Skeletal muscle tissue (tissue), 4 donors: Measurements from ENCODE around the gene JARID2. TPM values are rescaled to one million over a fixed set of nuclear protein-coding genes. Genes with fewer than 3 reads are reported as not detected.
A peak's percentile ranks its signal among the peaks of the same experiment; 100 is the strongest.

Source experiments
- H3K27ac ChIP-seq: one replicate; pipeline ENCODE4 v1.7.0; 2013; ENCODE audit warnings: mild to moderate bottlenecking, low read depth, low read length, inconsistent platforms
- H3K27me3 ChIP-seq, 3 donors: one replicate each; pipeline ENCODE4 v1.7.0; 2013; ENCODE audit warnings: low read length in 3 of 3; ENCODE audit not compliant: control insufficient read depth in 3 of 3, insufficient read depth in 3 of 3
- H3K36me3 ChIP-seq, 3 donors: one replicate each; pipeline ENCODE4 v1.7.0; 2013; ENCODE audit warnings: low read length in 3 of 3; ENCODE audit not compliant: control insufficient read depth in 3 of 3, insufficient read depth in 3 of 3
- H3K4me1 ChIP-seq, 3 donors: one replicate each; pipeline ENCODE4 v1.7.0; 2013; ENCODE audit warnings: low read length in 3 of 3, mild to moderate bottlenecking in 3 of 3; ENCODE audit not compliant: control insufficient read depth in 3 of 3, insufficient read depth in 3 of 3
- H3K4me3 ChIP-seq, 3 donors: one replicate each; pipeline ENCODE4 v1.7.0; 2013; ENCODE audit warnings: low read length in 3 of 3
- H3K9ac ChIP-seq, 3 donors: one replicate each; pipeline ENCODE4 v1.7.0; 2013; ENCODE audit warnings: low read length in 3 of 3, mild to moderate bottlenecking in 3 of 3, moderate library complexity in 2 of 3, low read depth in 1 of 3
- H3K9me3 ChIP-seq, 3 donors: one replicate each; pipeline ENCODE4 v1.7.0; 2013; ENCODE audit warnings: low read length in 3 of 3; ENCODE audit not compliant: control insufficient read depth in 3 of 3
- total RNA-seq: library from RNA; depleted of rRNA; stranded (reverse); fragments of >200 nt; gene quantifications from one replicate; pipeline ENCODE4 v1.2.3, GENCODE V29; 2014
- donor health status: Osteomylitis.

JARID2 gene
- total RNA-seq, 1 donor from 2014 or later, result 12.0 TPM

DNA sequence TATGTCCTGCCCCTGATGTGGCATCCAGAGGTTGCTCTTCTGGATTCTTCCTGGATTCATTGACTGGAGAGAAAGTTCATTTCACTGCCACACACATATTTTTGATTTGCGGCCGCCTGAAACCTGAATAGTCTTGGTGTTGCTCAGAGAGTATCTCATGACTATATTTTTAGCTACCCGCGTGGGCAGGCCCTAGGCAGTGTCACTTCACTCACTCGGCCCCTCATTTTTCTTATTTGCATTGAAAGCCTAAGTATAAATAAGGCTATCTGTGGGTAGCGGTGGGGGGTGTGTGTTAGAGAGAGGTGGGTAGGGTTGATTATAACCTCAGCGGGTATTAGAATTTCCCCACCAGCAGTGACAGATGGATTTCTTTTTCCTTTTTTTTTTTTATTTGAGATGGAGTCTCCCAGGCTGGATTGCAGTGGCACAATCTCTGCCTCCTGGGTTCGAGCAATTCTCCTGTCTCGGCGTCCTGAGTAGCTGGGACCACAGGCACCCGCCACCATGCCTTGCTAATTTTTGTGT lies 113.5 kb downstream of the JARID2 start:
- peak overlapping the region in 2 of 3 donors; percentile 22 to 38 for H3K4me3 ChIP-seq
- H3K4me1 ChIP-seq, result peaks cover 27 to 63% (median 29%) of the 10 kb centered on the region in 3 donors
- peak overlapping the region; percentile 83 for H3K27ac ChIP-seq

DNA sequence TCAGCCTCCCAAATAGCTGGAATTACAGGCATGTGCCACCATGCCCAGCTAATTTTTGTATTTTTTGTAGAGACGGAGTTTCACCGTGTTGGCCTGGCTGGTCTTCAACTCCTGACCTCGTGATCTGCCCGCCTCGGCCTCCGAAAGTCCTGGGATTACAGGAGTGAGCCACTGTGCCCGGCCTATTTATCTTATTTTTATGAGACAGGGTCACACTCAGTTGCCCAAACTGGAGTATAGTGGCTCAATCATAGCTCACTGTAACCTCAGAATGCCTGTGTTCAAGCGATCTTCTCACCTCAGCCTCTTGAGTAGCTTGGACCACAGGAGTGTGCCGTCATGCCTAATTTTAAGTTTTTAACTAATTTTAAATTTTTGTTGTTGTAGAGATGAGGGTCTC lies 114.4 kb downstream of the JARID2 start:
- Histone ChIP-seq H3K4me1 (peaks cover 36 to 70% (median 38%) of the 10 kb centered on the region in 3 donors), H3K27ac (no peak overlapping the region), H3K36me3 (no peaks in the 10 kb centered on the region), H3K4me3 (no peak overlapping the region), H3K27me3 (no peaks in the 10 kb centered on the region), H3K9ac (no peak overlapping the region), H3K9me3 (no peaks in the 10 kb centered on the region)

More for the DNA sequence above, 113.5 kb downstream of the JARID2 start:
- no peaks in the 10 kb centered on the region for H3K36me3 ChIP-seq
- peak overlapping the region; percentile 24 to 68 (median 61) for H3K9ac ChIP-seq
- no peaks in the 10 kb centered on the region for H3K27me3 ChIP-seq
- H3K9me3 ChIP-seq, result no peaks in the 10 kb centered on the region

DNA sequence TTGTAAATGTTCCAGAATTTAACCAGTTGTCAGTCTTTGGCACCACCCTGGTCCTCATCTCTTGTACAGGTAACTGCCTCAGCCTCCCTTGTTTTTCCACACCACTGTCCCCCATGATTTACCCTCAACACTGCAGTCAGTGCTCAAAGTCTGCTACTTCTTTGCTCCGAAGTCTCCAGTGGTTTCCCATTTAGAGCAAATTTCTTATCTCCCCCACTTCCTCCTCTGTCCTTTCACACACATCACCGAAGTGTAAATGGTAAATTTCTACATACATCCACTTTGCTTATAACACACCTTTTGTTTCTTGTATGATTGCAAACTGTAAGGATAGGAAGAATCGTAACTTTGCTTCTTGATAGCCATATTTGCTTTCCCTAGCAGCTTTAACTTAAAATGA lies 115.3 kb downstream of the JARID2 start:
- Histone ChIP-seq H3K36me3 (no peaks in the 10 kb centered on the region), H3K27me3 (no peaks in the 10 kb centered on the region), H3K4me3 (no peak overlapping the region), H3K9ac (no peak overlapping the region), H3K27ac (no peak overlapping the region), H3K4me1 (peaks cover 38 to 69% (median 39%) of the 10 kb centered on the region in 3 donors), H3K9me3 (no peaks in the 10 kb centered on the region)

DNA sequence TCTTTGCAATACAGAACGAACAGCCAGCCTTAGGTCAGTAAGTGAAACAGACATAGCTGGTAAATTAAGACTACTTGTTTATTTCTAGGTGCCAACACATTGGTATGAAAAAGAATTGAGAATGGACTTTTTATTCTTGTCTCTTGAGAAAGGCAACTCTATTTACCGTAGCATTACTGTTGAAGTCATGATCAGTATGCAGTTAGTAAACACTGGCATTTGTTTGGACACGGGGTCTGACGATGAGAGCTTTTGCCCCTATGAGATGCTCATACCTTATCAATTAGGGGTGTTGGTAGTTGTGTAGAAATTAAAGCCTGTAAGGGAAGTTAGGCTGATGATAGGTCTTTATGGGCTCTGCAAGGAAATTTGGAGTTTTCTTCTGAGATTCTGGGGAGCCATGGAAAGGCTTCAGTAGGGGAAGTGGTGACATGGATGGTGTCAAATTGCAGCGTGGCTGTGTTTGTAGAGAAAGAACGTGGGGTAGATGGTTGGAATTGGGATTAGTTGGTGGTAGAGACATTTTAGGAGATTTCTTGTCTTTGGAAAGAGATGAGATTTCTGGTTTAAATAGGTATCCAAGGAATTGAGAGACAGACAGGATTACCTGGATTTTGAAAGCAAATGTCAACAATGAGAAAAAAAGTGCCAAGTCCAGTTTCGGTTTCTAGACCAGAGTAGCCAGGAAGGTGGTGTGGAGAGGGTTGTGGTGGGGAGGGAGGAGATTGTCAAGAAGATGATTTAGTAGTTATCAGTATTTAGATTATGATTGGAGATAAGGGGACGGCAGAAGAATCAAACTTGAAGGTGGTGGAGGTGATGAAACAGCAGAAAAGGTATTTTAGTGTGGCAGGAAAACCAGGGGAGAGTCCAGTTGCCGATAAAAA lies 116.6 kb downstream of the JARID2 start:
- no peaks in the 10 kb centered on the region for H3K9me3 ChIP-seq
- peaks cover 35 to 64% (median 41%) of the 10 kb centered on the region in 3 donors for H3K4me1 ChIP-seq
- no peaks in the 10 kb centered on the region for H3K27me3 ChIP-seq
- no peak overlapping the region for H3K27ac ChIP-seq
- H3K9ac ChIP-seq, result peak overlapping the region in 1 of 3 donors; percentile 5
- H3K4me3 ChIP-seq, result peak overlapping the region in 1 of 3 donors; percentile 6
- no peaks in the 10 kb centered on the region for H3K36me3 ChIP-seq

DNA sequence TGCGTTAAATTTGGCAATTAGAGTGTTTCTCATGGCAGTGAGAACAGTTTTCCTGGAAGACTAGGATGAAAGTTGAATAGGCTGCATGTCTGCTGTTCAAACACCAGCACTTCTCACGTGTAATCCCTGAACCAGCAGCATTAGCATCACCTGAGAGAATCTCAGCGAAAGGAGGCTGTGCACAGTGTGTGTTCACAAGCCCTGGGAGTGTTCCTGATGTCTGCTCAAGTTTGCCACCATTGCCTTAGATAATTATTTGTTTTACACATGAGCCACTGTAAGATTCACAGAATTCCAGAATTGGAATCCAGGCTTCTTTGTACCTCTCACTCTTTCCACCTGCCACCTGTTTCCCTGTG lies 117.3 kb downstream of the JARID2 start:
- Histone ChIP-seq H3K9me3 (no peaks in the 10 kb centered on the region), H3K4me3 (no peak overlapping the region), H3K36me3 (no peaks in the 10 kb centered on the region), H3K27ac (no peak overlapping the region), H3K4me1 (peaks cover 35 to 65% (median 44%) of the 10 kb centered on the region in 3 donors), H3K9ac (no peak overlapping the region), H3K27me3 (no peaks in the 10 kb centered on the region)

DNA sequence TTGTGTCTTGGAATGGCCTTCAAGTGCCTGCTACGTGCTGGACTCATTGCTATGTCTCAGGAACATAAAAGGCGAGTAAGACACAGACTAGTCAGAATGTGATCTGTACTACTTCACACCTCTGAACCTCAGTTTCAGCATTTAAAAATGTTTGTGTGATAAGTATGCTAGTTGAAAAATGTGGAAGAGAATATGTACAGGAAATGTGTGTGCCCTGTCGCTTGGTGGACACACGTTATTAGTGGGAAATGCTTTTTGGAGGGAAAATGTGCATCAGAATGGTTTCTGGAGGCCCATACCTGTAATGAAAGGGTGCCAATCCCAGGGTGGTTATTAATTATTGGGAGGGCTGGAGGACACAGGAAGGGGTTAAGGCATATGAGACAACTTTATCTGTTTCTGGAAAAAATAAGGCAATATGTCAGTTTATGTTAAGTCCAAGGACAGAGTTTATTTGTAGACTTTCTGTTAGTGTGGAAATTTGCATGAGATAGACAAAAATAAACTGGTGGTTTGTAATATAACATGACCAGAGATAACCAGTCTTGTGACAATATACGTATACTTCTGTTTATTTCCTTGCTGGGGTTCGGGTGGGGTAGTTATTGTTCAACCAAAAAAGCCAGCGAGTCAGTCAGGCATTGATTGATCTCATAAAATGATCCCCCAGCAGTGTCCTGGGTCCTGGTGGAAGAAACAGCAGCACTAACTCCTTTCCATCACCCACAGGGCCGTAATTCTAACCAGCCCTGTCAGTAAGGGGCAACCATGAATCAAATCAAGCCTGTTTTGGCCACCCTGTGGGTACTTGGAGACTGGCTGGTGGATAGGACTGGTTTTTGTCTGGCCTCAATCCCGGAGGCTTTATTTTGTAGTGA lies 117.9 kb downstream of the JARID2 start:
- Histone ChIP-seq H3K4me1 (peaks cover 36 to 66% (median 43%) of the 10 kb centered on the region in 3 donors), H3K9me3 (no peaks in the 10 kb centered on the region), H3K4me3 (no peak overlapping the region), H3K27me3 (no peaks in the 10 kb centered on the region), H3K27ac (peak overlapping the region; percentile 36), H3K36me3 (no peaks in the 10 kb centered on the region), H3K9ac (no peak overlapping the region)

DNA sequence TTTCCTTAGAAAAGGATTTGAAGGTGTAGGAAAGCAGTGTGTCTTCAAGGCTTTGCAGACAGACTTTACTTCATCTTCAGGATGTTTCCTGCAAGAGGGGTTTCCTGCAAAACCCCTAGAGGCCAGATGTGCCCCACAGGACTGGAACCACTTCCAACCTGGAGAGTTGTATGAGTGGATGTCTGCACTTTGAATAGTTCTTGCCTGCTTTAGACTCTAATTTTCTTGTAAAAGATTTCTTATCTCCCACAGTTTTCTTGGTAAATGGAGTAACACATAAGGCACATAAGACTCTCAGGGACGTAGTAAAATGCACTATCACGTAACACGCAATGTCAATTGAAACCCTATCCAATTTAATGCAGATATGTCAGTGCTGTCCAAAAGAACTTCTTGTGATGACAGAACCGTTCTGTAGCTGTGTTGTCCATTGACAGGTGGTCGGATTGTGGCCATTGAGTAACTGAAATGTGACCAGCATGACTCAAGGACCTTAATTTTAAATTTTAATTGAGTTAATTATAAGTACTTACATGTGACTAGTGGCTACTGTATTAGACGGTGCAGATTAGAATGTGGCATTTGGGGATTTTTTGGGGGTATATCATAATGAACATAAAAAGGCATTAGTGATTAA lies 118.7 kb downstream of the JARID2 start:
- Histone ChIP-seq H3K27ac (peak overlapping the region; percentile 36), H3K27me3 (no peaks in the 10 kb centered on the region), H3K9me3 (no peaks in the 10 kb centered on the region), H3K4me1 (peaks cover 34 to 65% (median 44%) of the 10 kb centered on the region in 3 donors), H3K36me3 (no peaks in the 10 kb centered on the region), H3K9ac (no peak overlapping the region), H3K4me3 (no peak overlapping the region)

DNA sequence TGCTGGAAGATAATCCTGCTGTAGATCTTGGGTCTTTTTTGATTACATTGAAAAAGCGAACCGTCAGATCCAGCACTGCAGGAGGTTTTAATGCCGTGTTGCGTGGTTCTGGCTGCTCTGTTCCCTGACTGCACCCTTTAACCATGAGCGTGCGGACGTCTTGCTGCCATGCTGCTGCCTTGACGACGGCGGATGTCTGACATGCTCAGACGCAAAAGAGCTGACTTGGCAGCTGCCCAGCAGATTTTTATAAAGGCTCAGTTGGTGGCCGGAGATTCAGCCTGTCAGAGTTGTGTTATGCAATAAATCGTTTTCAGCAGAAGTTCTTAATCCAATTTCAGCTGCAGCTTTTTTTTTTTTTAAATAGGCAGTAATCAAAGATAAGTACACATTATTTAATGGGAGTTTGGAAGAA lies 119.4 kb downstream of the JARID2 start:
- Histone ChIP-seq H3K27ac (no peak overlapping the region), H3K4me3 (peak overlapping the region in 2 of 3 donors; percentile 23 to 53), H3K36me3 (no peaks in the 10 kb centered on the region), H3K9ac (peak overlapping the region in 1 of 3 donors; percentile 19), H3K4me1 (peaks cover 36 to 67% (median 46%) of the 10 kb centered on the region in 3 donors), H3K27me3 (no peaks in the 10 kb centered on the region), H3K9me3 (no peaks in the 10 kb centered on the region)

DNA sequence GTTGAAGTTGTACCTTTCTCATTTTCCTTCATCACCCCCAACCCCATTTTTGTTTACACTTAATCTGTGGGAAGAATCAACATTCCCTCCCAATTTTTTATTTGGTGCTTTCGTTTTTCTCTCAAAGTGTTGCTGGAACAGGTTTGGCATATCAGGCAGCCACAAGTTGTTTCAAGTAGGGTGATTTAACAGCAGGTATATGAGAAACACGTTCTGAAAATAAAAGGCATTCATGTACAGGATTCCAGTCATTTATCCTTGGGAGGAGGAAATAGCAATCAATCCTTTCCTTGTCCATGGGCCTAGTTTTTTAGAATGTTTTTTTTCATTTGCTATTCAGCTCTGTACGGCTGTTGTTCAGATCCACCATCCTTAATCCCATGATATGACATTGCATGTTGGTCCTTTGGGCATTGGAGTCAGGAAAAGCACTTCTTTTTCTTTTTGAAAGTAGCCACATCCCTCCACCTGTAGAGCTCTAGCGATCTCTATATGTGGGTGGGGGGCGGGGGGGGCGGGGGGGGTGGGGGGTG lies 120.2 kb downstream of the JARID2 start:
- Histone ChIP-seq H3K36me3 (no peaks in the 10 kb centered on the region), H3K4me1 (peaks cover 42 to 71% (median 53%) of the 10 kb centered on the region in 3 donors), H3K9me3 (no peaks in the 10 kb centered on the region), H3K27ac (no peak overlapping the region), H3K9ac (no peak overlapping the region), H3K27me3 (no peaks in the 10 kb centered on the region), H3K4me3 (no peak overlapping the region)
